ENCODE results near the gene EPSTI1.

The EPSTI1 gene

DNA sequence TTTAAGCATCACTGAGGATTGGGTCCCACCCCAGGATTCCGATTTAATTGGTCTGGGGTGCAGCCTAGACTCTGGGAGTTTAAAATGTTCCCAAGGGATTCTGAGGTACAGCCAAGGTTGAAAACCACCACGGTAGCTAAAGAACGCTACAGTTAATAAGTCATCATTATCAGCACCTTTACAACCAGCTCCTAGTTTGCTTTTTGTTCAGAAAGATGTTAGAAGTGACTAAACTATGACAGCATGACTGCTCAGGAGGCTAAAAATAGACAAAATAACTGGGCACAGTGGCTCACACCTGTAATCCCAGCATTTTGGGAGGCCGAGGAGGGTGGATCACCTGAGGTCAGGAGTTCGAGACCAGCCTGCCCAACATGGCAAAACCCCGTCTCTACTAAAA is 11.7 kb upstream of the EPSTI1 start:
- DNase-seq, result no peak

DNA sequence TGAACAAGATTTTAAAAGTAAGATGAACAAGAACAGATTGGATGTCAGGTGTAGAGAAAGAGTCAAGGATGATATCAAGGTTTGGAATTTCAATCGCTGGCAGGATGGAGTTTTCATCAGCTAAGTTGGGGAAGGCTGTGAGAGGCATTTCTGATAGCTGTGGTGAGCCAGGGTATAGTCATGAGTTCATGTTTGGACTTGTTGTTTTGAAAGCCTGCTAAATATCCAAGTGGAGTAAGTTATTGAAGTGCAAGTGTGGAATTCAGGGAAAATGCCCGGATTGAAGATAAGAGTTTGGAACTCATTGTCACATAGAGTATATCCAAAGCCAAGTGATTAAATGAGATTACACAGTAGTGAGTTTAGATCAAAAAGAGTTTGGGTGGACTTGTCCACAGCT is 11.0 kb upstream of the EPSTI1 start:
- DNase-seq, result no peak

GRCh38 chr13:43002021-43002420 is 10.0 kb upstream of the EPSTI1 start:
- DNase-seq, result no peak

GRCh38 chr13:43000676-43001075 is 8.6 kb upstream of the EPSTI1 start:
- no peak for DNase-seq

DNA sequence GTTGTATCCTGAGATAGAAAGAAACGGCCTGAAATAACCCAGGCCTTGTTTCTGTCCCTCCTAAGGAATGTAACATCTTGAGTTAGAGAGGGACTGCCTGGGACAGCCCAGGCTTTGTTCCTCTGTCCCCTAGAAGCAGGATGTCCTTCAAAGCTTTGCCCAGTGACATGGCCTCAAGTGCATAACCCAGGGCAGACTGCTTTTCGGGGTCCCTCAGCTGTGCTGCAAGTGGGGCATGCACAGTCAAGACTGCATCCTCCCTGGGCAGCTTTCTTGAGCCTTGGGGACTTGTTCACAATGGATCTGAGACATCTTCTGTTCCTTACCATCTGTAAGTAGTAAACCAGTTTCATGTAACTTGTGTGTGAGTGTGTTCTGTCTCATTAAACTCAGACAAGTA is 7.5 kb upstream of the EPSTI1 start:
- no peak for DNase-seq

DNA sequence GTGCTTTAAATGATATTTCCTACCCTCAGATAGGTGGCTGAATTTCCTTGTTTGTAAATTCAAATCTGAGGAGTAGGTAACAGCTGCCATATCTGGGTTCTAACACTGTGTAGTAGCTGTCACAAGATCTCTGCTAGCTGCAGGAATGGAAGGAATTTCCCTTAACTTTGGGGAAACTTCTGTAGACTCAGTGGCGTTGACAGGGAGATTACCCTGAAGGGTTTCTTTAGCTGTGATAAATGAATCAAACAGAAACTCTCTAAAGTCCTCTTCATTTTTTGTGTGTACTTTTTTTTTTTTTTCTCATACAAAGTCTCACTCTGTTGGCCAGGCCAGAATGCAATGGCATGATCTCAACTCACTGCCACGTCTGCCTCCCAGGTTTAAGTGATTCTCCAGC is 5.3 kb upstream of the EPSTI1 start:
- no peak for DNase-seq

DNA sequence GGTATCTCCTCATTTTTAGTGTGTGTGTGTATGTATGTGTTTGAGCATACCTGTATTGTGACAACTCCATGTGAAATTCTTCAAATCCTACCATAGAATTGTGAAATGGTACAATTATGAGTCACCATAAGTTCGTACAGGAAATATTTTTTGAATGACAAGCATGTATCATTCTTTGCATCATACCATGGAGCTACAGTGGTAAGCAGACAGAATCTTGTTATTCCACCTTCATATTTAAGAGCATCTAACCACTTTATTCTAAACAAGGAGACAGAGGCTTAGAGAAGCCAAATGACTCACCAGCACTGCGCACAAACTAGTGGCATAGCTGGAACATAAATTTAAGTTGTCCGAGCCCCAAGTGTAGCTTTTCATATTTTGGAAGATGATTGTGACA is 4.5 kb upstream of the EPSTI1 start:
- no peak for DNase-seq

GRCh38 chr13:42994878-42995277 is 2.8 kb upstream of the EPSTI1 start:
- DNase-seq, result no peak

DNA sequence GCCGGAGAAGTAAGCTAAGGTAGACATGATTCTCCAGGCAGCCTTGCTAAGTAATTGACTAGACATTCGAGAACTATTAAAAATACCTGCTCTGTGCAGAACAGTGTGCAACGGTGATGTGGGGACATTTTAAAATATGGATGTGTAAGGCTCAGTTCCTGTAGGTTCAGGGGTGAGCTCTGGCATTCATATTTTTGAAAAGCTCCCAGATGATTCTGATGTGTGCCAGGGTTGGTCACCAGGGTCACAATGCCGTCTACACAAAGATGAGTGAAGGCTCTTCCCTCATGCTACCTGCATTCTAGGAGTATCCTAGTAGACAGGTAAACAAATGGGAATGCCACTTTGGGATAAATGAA is 702 bp upstream of the EPSTI1 start:
- DNase-seq, result peak in 1 of 2 donors; percentile 9

- DNase-seq, result peak in 1 of 2 donors; percentile 6
Measured at GRCh38 chr13:42991233-42991897, 676 bp downstream of the EPSTI1 start.

GRCh38 chr13:42990291-42991232 is 1.5 kb downstream of the EPSTI1 start:
- DNase-seq, result no peak

DNA sequence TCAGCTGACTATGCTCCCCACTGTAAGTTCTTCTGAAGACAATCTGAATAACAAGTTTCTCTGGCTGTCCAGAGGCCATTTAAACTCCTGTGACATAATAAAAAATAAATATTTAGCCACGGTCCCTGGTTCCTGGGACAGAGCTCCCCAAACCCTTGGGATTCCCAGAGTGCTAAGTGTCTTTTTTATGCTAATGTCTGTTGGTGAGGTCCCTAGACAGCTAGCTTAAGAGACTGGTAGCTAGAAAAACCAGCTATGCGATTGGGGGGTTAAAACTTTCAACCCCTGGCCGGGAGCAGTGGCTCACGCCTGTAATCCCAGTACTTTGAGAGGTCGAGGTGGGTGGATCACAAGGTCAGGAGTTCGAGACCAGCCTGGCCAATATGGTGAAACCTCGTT is 5.9 kb downstream of the EPSTI1 start:
- no peak for DNase-seq

- DNase-seq, result no peak
Measured at GRCh38 chr13:42985312-42986175, 6.5 kb downstream of the EPSTI1 start.

GRCh38 chr13:42984691-42985090 is 7.3 kb downstream of the EPSTI1 start:
- no peak for DNase-seq

- DNase-seq, result no peak
Measured at GRCh38 chr13:42984026-42984425, 8.0 kb downstream of the EPSTI1 start.

GRCh38 chr13:42981853-42982252 is 10.2 kb downstream of the EPSTI1 start:
- no peak for DNase-seq

DNA sequence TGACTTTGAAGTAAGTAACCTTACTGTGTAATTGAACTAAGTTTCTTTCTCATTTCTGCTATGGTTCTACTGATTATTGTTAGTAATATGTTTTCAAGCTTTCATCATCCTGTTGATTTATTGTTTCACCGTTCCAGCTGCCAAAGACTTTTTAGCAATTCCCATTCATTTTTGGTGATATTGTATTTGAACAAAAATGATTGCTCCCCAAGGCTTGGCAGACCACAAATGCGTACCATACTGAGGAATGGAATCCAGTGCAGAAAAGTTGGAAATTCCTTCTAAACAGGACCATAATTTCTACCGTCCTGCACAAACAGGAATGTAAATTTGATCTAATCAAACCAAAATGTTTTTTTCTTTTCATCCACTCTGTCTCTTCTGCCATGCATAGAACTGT is 10.7 kb downstream of the EPSTI1 start:
- no peak for DNase-seq

- DNase-seq, result no peak
Measured at GRCh38 chr13:42977219-42977659, 14.8 kb downstream of the EPSTI1 start.

DNA sequence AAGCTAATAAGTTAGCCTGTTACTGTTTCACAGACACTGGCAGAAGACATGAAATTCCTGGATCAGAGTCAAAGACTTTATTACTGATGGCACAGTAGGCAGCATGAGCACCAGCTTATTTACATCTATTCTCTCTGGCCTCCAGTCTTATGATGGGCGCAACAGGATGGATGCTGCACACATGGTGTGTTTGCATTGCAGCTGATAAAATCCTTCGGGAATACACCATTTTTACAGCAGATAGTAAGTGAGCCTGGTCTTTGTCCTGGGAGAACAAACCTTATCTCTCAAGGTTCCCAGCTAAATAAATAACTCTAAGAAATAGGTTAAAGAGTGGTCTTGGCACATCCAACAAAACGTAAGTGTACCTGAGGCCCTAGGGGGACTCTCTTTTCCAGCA is 16.0 kb downstream of the EPSTI1 start:
- DNase-seq, result no peak

- DNase-seq, result no peak
Measured at GRCh38 chr13:42973581-42973980, 18.5 kb downstream of the EPSTI1 start.

GRCh38 chr13:42971691-42972347 is 20.2 kb downstream of the EPSTI1 start:
- no peak for DNase-seq

DNA sequence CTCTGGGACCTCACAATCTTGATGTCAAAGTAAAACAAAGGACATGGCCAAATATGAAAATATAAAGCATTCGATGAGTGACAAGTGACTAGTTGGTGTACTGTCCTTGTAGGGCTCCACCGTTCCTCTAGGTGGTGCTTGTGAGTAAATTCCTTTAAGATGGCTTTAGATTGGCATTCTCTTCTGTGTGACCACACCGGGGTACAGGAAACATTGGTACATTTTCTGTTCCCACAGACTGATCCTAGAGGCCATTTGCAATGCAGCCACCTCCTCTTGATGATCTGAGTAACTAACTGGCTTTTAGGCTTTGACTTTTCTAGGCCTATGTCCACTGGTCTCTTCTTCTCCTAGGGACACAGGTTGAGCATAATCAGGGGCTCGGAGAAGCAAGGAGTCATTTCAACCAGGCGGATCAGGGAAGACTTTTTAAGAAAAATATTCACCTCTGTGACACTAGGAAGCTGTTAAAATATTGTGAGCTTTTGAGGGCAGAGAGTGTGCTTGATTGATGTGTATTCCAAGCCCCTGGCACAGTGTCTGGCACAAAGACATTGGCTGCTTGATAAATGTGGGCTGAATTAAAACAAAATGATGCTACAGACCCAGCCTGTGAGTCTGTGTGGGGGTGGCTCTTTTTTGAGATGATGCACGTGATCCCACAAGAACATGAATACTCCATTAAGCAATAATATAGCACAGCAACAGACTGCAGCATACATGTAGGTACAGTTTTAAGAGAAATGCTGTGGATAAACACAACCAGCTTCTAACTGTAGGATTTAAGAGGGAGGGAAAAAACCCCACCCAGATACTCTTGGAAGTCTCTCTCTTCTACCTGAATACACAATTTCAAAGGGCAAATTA is 21.0 kb downstream of the EPSTI1 start:
- DNase-seq, result peak; percentile 44 to 55
